Ascending aorta (tissue), 2 donors: ENCODE results near the gene CAMK2N1. TPM values are rescaled to one million over a fixed set of nuclear protein-coding genes. Genes with fewer than 3 reads are reported as not detected.

Experiments used
- DNase-seq, 2 donors: peaks; one replicate each; pipeline ENCODE4 v3.0.0-alpha.2; 2019; ENCODE audit warnings: low spot score in 2 of 2
- H3K27ac ChIP-seq, 2 donors: fragments of 200-600 bp; sonication (generic); one replicate each; pipeline ENCODE4 v1.5.1; 2016 to 2017; ENCODE audit warnings: mild to moderate bottlenecking in 1 of 2
- H3K27me3 ChIP-seq: fragments of 200-600 bp; sonication (generic); one replicate; pipeline ENCODE4 v1.5.1; 2017
- H3K36me3 ChIP-seq, 2 donors: fragments of 200-600 bp; sonication (generic); one replicate each; pipeline ENCODE4 v1.5.1; 2016
- H3K4me1 ChIP-seq, 2 donors: fragments of 200-600 bp; sonication (generic); one replicate each; pipeline ENCODE4 v1.5.1; 2016 to 2017; ENCODE audit warnings: mild to moderate bottlenecking in 1 of 2
- H3K4me3 ChIP-seq, 2 donors: fragments of 200-600 bp; sonication (generic); one replicate each; pipeline ENCODE4 v1.5.1; 2016 to 2017; ENCODE audit warnings: mild to moderate bottlenecking in 1 of 2
- H3K9me3 ChIP-seq, 2 donors: fragments of 200-600 bp; sonication (generic); one replicate each; pipeline ENCODE4 v1.5.1; 2016
- CTCF ChIP-seq, 3 experiments: fragments of 200-600 bp in 2 of 3; fragments of 450-650 bp in 1 of 3; sonication (generic) in 2 of 3; IDR thresholded peaks; one replicate each; pipeline ENCODE4 v1.5.1; 2016 to 2019; ENCODE audit warnings: antibody characterized with exemption in 3 of 3, mild to moderate bottlenecking in 1 of 3, moderate library complexity in 1 of 3
- intact Hi-C: fragments of 100-400 bp; cut with DNase I; formaldehyde crosslinking; loops from one replicate; pipeline ENCODE4 v1.15.1; 2023
- total RNA-seq: library from RNA; depleted of rRNA; stranded (reverse); fragments of >200 nt; gene quantifications from one replicate; pipeline ENCODE4 v1.1.0, GENCODE V29; 2016

Gene CAMK2N1
- total RNA-seq, 1 donor from 2014 or later = 1.9 TPM

GRCh38 chr1:20454004-20454403 is 32.0 kb downstream of the CAMK2N1 start:
- Histone ChIP-seq H3K4me3 (no peak overlapping the region), H3K4me1 (no peaks in the 10 kb centered on the region), H3K27ac (no peak overlapping the region), H3K9me3 (no peaks in the 10 kb centered on the region), H3K36me3 (no peaks in the 10 kb centered on the region), H3K27me3 (no peaks in the 10 kb centered on the region)
- intact Hi-C loops = no loop called here
- DNase-seq = no peak
- no peak for TF ChIP-seq CTCF (IDR thresholded peaks at IDR 0.05)

DNA sequence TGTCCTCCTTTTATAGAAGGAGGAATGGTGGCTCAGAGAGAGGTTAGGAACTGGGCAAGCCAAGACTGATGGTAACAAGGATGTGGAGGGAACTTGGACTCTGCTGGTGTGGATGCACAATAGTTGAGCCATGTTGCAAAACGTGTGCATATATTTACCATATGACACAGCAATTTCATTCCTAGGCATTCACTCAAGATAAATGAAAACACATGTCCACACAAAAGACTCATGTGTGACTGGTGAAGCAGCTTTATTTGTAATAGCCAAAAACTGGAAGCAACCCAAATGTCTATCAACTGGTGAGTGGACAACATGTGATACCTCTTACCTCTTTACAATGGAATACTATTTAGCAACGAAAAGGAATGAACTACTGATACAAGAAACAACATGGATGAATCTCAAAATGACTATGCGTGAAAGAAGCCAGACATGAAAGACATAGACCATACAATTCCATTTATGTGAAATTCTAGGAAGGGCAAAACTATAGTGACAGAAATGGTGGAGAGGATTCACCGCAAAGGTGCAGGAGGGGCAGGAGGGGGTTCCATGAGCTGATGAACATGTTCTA is 36.2 kb downstream of the CAMK2N1 start:
- no peak for DNase-seq
- no peaks in the 10 kb centered on the region for H3K4me1 ChIP-seq
- H3K36me3 ChIP-seq = no peaks in the 10 kb centered on the region
- no peaks in the 10 kb centered on the region for H3K27me3 ChIP-seq
- TF ChIP-seq CTCF (IDR thresholded peaks at IDR 0.05) = no peak
- H3K9me3 ChIP-seq = no peaks in the 10 kb centered on the region
- intact Hi-C loops = no loop called here
- H3K4me3 ChIP-seq = no peak overlapping the region
- H3K27ac ChIP-seq = no peak overlapping the region

- H3K9me3 ChIP-seq = no peaks in the 10 kb centered on the region
- no peak overlapping the region for H3K27ac ChIP-seq
- DNase-seq = no peak
- no peaks in the 10 kb centered on the region for H3K27me3 ChIP-seq
- TF ChIP-seq CTCF (IDR thresholded peaks at IDR 0.05) = no peak
- no peaks in the 10 kb centered on the region for H3K36me3 ChIP-seq
- H3K4me1 ChIP-seq = no peaks in the 10 kb centered on the region
- no peak overlapping the region for H3K4me3 ChIP-seq
- intact Hi-C loops = no loop called here
Observed at GRCh38 chr1:20448671-20449071, 37.3 kb downstream of the CAMK2N1 start.

GRCh38 chr1:20447794-20448193 is 38.2 kb downstream of the CAMK2N1 start:
- Histone ChIP-seq H3K36me3 (no peaks in the 10 kb centered on the region), H3K27me3 (no peaks in the 10 kb centered on the region), H3K4me1 (no peaks in the 10 kb centered on the region), H3K4me3 (no peak overlapping the region), H3K9me3 (no peaks in the 10 kb centered on the region), H3K27ac (no peak overlapping the region)
- no peak for DNase-seq
- no peak for TF ChIP-seq CTCF (IDR thresholded peaks at IDR 0.05)
- intact Hi-C loops = no loop called here

DNA sequence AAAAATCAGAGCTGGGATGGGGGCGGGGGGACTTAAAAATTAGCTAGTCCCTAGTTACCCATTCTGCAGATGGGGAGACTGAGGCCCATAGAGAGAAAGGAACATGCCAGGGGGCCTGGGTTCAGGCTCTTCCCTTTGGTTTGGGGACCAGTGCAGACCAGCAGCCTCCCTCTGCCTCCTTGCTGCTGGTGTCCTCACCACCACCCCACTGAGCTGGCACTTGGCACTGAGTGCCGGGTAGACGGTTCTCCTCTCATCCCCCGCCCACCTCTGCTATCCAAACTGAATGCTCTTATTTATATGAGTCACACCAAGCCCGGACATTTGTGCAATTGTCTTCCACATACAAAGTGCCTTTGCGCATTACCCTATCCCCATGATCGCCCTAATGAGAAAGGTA is 39.2 kb downstream of the CAMK2N1 start:
- H3K27ac ChIP-seq = no peak overlapping the region
- no peaks in the 10 kb centered on the region for H3K27me3 ChIP-seq
- H3K4me3 ChIP-seq = no peak overlapping the region
- H3K36me3 ChIP-seq = no peaks in the 10 kb centered on the region
- intact Hi-C loops = no loop called here
- no peak for DNase-seq
- no peaks in the 10 kb centered on the region for H3K9me3 ChIP-seq
- H3K4me1 ChIP-seq = no peaks in the 10 kb centered on the region
- no peak for TF ChIP-seq CTCF (IDR thresholded peaks at IDR 0.05)

- no peaks in the 10 kb centered on the region for H3K36me3 ChIP-seq
- no peak overlapping the region for H3K27ac ChIP-seq
- intact Hi-C loops = no loop called here
- H3K4me3 ChIP-seq = no peak overlapping the region
- TF ChIP-seq CTCF (IDR thresholded peaks at IDR 0.05) = no peak
- no peaks in the 10 kb centered on the region for H3K9me3 ChIP-seq
- no peaks in the 10 kb centered on the region for H3K4me1 ChIP-seq
- H3K27me3 ChIP-seq = no peaks in the 10 kb centered on the region
- no peak for DNase-seq
Observed at GRCh38 chr1:20445956-20446355, 40.1 kb downstream of the CAMK2N1 start.
